GM19324 (cell line): ENCODE data around the gene THSD7B.
"Not testable (repeated sequence)": the region's sequence is repeated elsewhere in the genome, so short reads cannot be mapped to it uniquely, and the experiment has no call there.

ENCODE experiments used
- ATAC-seq: cut with Tn5 transposase; IDR thresholded peaks from one replicate; pipeline ENCODE4 v1.9.1; 2021; ENCODE audit warnings: mild to moderate bottlenecking, moderate library complexity; ENCODE audit not compliant: unreplicated experiment, low FRiP score

THSD7B gene

GRCh38 chr2:137638932-137639331 lies 873.6 kb downstream of the THSD7B start:
- no peak for ATAC-seq

- ATAC-seq, result no peak
These were observed 879.4 kb downstream of the THSD7B start for GRCh38 chr2:137644731-137645130.

GRCh38 chr2:137654046-137654445 lies 888.7 kb downstream of the THSD7B start:
- ATAC-seq, result no peak

GRCh38 chr2:137655814-137656213 lies 890.5 kb downstream of the THSD7B start:
- no peak for ATAC-seq

GRCh38 chr2:137658433-137658832 lies 893.1 kb downstream of the THSD7B start:
- no peak for ATAC-seq

- ATAC-seq, result no peak
These were observed 894.3 kb downstream of the THSD7B start for GRCh38 chr2:137659616-137660015.

GRCh38 chr2:137670111-137670510 lies 904.8 kb downstream of the THSD7B start:
- ATAC-seq, result no peak

GRCh38 chr2:137672989-137673552 lies 907.7 kb downstream of the THSD7B start:
- ATAC-seq, result no peak

- no peak for ATAC-seq
These were observed 909.6 kb downstream of the THSD7B start for GRCh38 chr2:137674991-137675390.

- no peak for ATAC-seq
These were observed 910.4 kb downstream of the THSD7B start for GRCh38 chr2:137675584-137676327.

GRCh38 chr2:137676346-137676745 lies 911.0 kb downstream of the THSD7B start:
- no peak for ATAC-seq

- no peak for ATAC-seq
These were observed 912.1 kb downstream of the THSD7B start for GRCh38 chr2:137677466-137677865.

- no peak for ATAC-seq
These were observed 924.2 kb downstream of the THSD7B start for GRCh38 chr2:137689549-137689948.

- no peak for ATAC-seq
These were observed 928.2 kb downstream of the THSD7B start for GRCh38 chr2:137693534-137693933.

GRCh38 chr2:137696916-137697315 lies 931.6 kb downstream of the THSD7B start:
- ATAC-seq, result no peak

- not testable (repeated sequence) for ATAC-seq
These were observed 934.9 kb downstream of the THSD7B start for GRCh38 chr2:137700250-137700649.

- ATAC-seq, result no peak
These were observed 935.3 kb downstream of the THSD7B start for GRCh38 chr2:137700681-137701080.

GRCh38 chr2:137705296-137705695 lies 940.0 kb downstream of the THSD7B start:
- no peak for ATAC-seq

GRCh38 chr2:137706786-137707613 lies 941.7 kb downstream of the THSD7B start:
- ATAC-seq, result no peak

GRCh38 chr2:137708311-137708710 lies 943.0 kb downstream of the THSD7B start:
- ATAC-seq, result no peak

GRCh38 chr2:137715731-137716191 lies 950.4 kb downstream of the THSD7B start:
- ATAC-seq, result no peak
